Measurements from ENCODE around the gene USP7.

Gene USP7

GRCh38 chr16:8952281-8952751 is 11.4 kb downstream of the USP7 start:
- TF ChIP-seq CTCF (IDR thresholded peaks at IDR 0.05; ENCODE audit: control insufficient read depth, extremely low read depth, insufficient read depth): no peak
- H3K4me3 ChIP-seq (ENCODE audit: low read depth, low read length): no peak overlapping the region
- DNase-seq (ENCODE audit: low read depth): no peak

- no peak overlapping the region for H3K4me3 ChIP-seq (ENCODE audit: low read depth, low read length)
- TF ChIP-seq CTCF (IDR thresholded peaks at IDR 0.05; ENCODE audit: control insufficient read depth, extremely low read depth, insufficient read depth): no peak
- no peak for DNase-seq (ENCODE audit: low read depth)
Measured at GRCh38 chr16:8951447-8952280, 12.0 kb downstream of the USP7 start.

GRCh38 chr16:8950580-8951077 is 13.1 kb downstream of the USP7 start:
- no peak for TF ChIP-seq CTCF (IDR thresholded peaks at IDR 0.05; ENCODE audit: control insufficient read depth, extremely low read depth, insufficient read depth)
- DNase-seq (ENCODE audit: low read depth): no peak
- no peak overlapping the region for H3K4me3 ChIP-seq (ENCODE audit: low read depth, low read length)

- H3K4me3 ChIP-seq (ENCODE audit: low read depth, low read length): no peak overlapping the region
- no peak for TF ChIP-seq CTCF (IDR thresholded peaks at IDR 0.05; ENCODE audit: control insufficient read depth, extremely low read depth, insufficient read depth)
- DNase-seq (ENCODE audit: low read depth): no peak
Measured at GRCh38 chr16:8949536-8950418, 13.9 kb downstream of the USP7 start.

GRCh38 chr16:8948831-8949230 is 14.9 kb downstream of the USP7 start:
- no peak for DNase-seq (ENCODE audit: low read depth)
- no peak for TF ChIP-seq CTCF (IDR thresholded peaks at IDR 0.05; ENCODE audit: control insufficient read depth, extremely low read depth, insufficient read depth)

GRCh38 chr16:8948069-8948593 is 15.6 kb downstream of the USP7 start:
- DNase-seq (ENCODE audit: low read depth): no peak
- TF ChIP-seq CTCF (IDR thresholded peaks at IDR 0.05; ENCODE audit: control insufficient read depth, extremely low read depth, insufficient read depth): no peak
- H3K4me3 ChIP-seq (ENCODE audit: low read depth, low read length): no peak overlapping the region

More at GRCh38 chr16:8948831-8949230, 14.9 kb downstream of the USP7 start:
- no peak overlapping the region for H3K4me3 ChIP-seq (ENCODE audit: low read depth, low read length)
